Thoracic aorta (tissue), 2 donors: Measurements from ENCODE around the gene GUCD1. TPM values are rescaled to one million over a fixed set of nuclear protein-coding genes. Genes with fewer than 3 reads are reported as not detected.

Experiments
- ATAC-seq: fragments of 150-250 bp; one replicate; pipeline ENCODE4 v1.8.0; 2017; ENCODE audit warnings: low read depth; ENCODE audit not compliant: insufficient number of reproducible peaks, low FRiP score
- DNase-seq: peaks from one replicate; pipeline ENCODE4 v3.0.0-alpha.2; 2020; ENCODE audit warnings: low spot score
- H3K27ac ChIP-seq, 2 donors: fragments of 200-600 bp; sonication (generic); 1 replicate in 1 of 2; 2 replicates in 1 of 2; pipeline ENCODE4 v1.5.1; 2016; ENCODE audit warnings: mild to moderate bottlenecking in 2 of 2, moderate library complexity in 2 of 2
- H3K27me3 ChIP-seq: fragments of 200-600 bp; sonication (generic); replicated peaks from 2 replicates; pipeline ENCODE4 v1.6.0; 2016; ENCODE audit warnings: mild to moderate bottlenecking; ENCODE audit not compliant: insufficient read depth
- H3K36me3 ChIP-seq: fragments of 200-600 bp; sonication (generic); one replicate; pipeline ENCODE4 v1.5.1; 2016
- H3K4me1 ChIP-seq, 2 donors: fragments of 200-600 bp; sonication (generic); 1 replicate in 1 of 2; 2 replicates in 1 of 2; pipeline versions ENCODE4 v1.5.1 to v1.6.0; 2016; ENCODE audit warnings: low read depth in 2 of 2, mild to moderate bottlenecking in 1 of 2; ENCODE audit not compliant: control insufficient read depth in 1 of 2
- H3K4me3 ChIP-seq: fragments of 200-600 bp; sonication (generic); 2 replicates; pipeline ENCODE4 v1.5.1; 2016; ENCODE audit warnings: mild to moderate bottlenecking
- H3K9me3 ChIP-seq: fragments of 200-600 bp; sonication (generic); 2 replicates; pipeline ENCODE4 v1.5.1; 2016
- total RNA-seq, 2 donors: library from RNA; depleted of rRNA; stranded (reverse); fragments of >200 nt; gene quantifications; one replicate each; pipeline versions ENCODE4 v1.1.0 to v1.2.3, GENCODE V29; 2016
- TF ChIP-seq, protein P1 (sequence below): fragments of 200-600 bp; sonication (generic); IDR thresholded peaks from one replicate; pipeline ENCODE4 v1.5.1; 2019; ENCODE audit warnings: antibody characterized with exemption

The GUCD1 gene
- total RNA-seq, 2 donors from 2014 or later, result 81.9 to 83.4 TPM

DNA sequence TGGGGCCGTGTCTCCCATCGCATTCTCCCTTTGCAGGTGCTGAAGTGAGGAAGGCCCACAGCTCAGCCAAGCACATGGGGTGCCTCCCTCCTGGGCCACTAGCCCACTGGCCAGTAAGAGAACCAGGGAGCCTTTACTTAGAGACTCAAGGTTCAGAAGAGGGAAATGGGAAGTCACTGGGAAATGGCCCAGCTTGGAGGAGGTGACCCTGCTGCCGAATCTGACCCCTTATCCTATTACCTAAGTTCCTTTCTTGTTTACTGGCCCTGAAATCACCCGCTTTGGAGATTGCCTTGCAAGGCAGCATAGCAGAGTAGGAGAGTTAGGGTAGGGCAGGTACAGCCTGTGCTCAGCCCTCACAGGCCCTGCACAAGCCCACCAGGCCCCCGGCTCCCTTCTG, 35.4 kb downstream of the GUCD1 start:
- Histone ChIP-seq H3K27ac (no peak overlapping the region), H3K36me3 (no peaks in the 10 kb centered on the region), H3K4me1 (peaks cover 6 to 25% of the 10 kb centered on the region in 2 donors), H3K9me3 (no peaks in the 10 kb centered on the region), H3K27me3 (no peaks in the 10 kb centered on the region), H3K4me3 (no peak overlapping the region)
- TF ChIP-seq, protein P1, sequence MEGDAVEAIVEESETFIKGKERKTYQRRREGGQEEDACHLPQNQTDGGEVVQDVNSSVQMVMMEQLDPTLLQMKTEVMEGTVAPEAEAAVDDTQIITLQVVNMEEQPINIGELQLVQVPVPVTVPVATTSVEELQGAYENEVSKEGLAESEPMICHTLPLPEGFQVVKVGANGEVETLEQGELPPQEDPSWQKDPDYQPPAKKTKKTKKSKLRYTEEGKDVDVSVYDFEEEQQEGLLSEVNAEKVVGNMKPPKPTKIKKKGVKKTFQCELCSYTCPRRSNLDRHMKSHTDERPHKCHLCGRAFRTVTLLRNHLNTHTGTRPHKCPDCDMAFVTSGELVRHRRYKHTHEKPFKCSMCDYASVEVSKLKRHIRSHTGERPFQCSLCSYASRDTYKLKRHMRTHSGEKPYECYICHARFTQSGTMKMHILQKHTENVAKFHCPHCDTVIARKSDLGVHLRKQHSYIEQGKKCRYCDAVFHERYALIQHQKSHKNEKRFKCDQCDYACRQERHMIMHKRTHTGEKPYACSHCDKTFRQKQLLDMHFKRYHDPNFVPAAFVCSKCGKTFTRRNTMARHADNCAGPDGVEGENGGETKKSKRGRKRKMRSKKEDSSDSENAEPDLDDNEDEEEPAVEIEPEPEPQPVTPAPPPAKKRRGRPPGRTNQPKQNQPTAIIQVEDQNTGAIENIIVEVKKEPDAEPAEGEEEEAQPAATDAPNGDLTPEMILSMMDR, result no peak
- ATAC-seq (no peak), DNase-seq (no peak)

GRCh38 chr22:24518771-24519485, 36.0 kb downstream of the GUCD1 start:
- no peak for DNase-seq
- H3K27me3 ChIP-seq, result no peaks in the 10 kb centered on the region

DNA sequence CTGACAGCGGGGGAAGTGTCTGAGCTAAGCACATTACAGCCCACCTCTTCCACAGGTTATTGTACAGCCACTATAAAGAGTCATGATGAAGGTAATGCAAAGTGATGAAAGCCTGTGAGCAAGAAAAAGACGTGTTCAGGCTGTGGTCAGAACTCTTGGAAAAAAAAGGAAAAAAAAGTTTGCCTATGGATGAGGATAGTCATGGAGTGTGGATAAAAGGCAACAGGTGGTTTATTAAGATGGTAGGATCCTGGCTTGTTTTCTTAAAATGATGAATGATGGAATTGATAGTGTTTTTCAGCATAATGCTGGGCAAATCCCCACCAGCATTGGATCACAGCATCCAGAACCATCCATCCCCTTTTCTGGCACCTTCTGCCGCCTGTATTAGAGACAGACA, 36.7 kb downstream of the GUCD1 start:
- Histone ChIP-seq H3K4me3 (no peak overlapping the region), H3K27ac (no peak overlapping the region), H3K27me3 (no peaks in the 10 kb centered on the region), H3K36me3 (no peaks in the 10 kb centered on the region), H3K4me1 (peaks cover 4 to 12% of the 10 kb centered on the region in 2 donors), H3K9me3 (no peaks in the 10 kb centered on the region)
- TF ChIP-seq, protein P1, result no peak
- no peak for ATAC-seq
- DNase-seq, result no peak

More at GRCh38 chr22:24518771-24519485, 36.0 kb downstream of the GUCD1 start:
- no peak for ATAC-seq
- no peak overlapping the region for H3K4me3 ChIP-seq
- TF ChIP-seq, protein P1, result no peak
- no peaks in the 10 kb centered on the region for H3K36me3 ChIP-seq
- H3K4me1 ChIP-seq, result peaks cover 6 to 19% of the 10 kb centered on the region in 2 donors
- no peak overlapping the region for H3K27ac ChIP-seq
- no peaks in the 10 kb centered on the region for H3K9me3 ChIP-seq

DNA sequence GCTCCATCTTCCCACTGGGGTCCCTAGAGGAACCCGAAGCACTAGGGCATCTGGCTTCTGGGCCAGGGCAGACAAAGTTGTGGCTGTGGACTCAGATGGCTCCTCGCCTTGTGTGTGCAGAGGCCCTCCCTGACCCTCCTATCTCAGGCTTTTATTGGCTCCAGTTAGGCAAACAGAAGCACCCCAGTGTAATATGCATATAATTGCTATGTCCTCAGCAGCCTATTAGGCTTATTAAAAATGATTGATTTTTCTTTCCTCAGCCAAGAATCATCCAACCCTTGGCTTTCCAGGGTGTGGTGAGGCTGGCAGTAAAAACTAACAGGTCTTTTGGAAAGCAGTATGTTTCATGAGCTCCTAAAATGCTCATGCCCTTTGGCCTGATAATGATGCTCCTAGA, 37.5 kb downstream of the GUCD1 start:
- H3K27me3 ChIP-seq, result no peaks in the 10 kb centered on the region
- TF ChIP-seq, protein P1, result no peak
- no peak for DNase-seq
- no peak overlapping the region for H3K27ac ChIP-seq
- H3K4me1 ChIP-seq, result peaks cover 4 to 11% of the 10 kb centered on the region in 2 donors
- ATAC-seq, result no peak
- no peaks in the 10 kb centered on the region for H3K36me3 ChIP-seq
- H3K4me3 ChIP-seq, result no peak overlapping the region
- no peaks in the 10 kb centered on the region for H3K9me3 ChIP-seq

GRCh38 chr22:24516301-24516737, 38.6 kb downstream of the GUCD1 start:
- H3K27me3 ChIP-seq, result no peaks in the 10 kb centered on the region
- no peak overlapping the region for H3K27ac ChIP-seq
- H3K4me1 ChIP-seq, result peaks cover 4 to 13% of the 10 kb centered on the region in 2 donors
- TF ChIP-seq, protein P1, result no peak
- no peak for ATAC-seq
- no peak for DNase-seq
- H3K4me3 ChIP-seq, result peak overlapping the region; percentile 26
- H3K9me3 ChIP-seq, result no peaks in the 10 kb centered on the region
- no peaks in the 10 kb centered on the region for H3K36me3 ChIP-seq
